IPS DF 6.9 (cell line): ENCODE results near the gene JAZF1.

Experiments used
- DNase-seq: peaks from one replicate; pipeline ENCODE4 v3.0.0-alpha.2; 2013; ENCODE audit warnings: low read depth, low spot score
- H3K27ac ChIP-seq: one replicate; pipeline ENCODE4 v1.5.1; 2013; ENCODE audit warnings: low read length, control low read depth
- H3K27me3 ChIP-seq: 2 replicates; pipeline ENCODE4 v1.6.1; 2013; ENCODE audit warnings: mild to moderate bottlenecking, low read length; ENCODE audit not compliant: control insufficient read depth, insufficient read depth
- H3K36me3 ChIP-seq: 2 replicates; pipeline ENCODE4 v1.6.1; 2013; ENCODE audit warnings: low read length; ENCODE audit not compliant: control insufficient read depth, insufficient read depth
- H3K4me1 ChIP-seq: 2 replicates; pipeline ENCODE4 v1.6.1; 2013; ENCODE audit warnings: low read length; ENCODE audit not compliant: control insufficient read depth, insufficient read depth
- H3K4me3 ChIP-seq: 2 replicates; pipeline ENCODE4 v1.5.1; 2013; ENCODE audit warnings: mild to moderate bottlenecking, low read length
- H3K9me3 ChIP-seq: 2 replicates; pipeline ENCODE4 v1.6.1; 2013; ENCODE audit warnings: low read length, inconsistent platforms; ENCODE audit not compliant: control insufficient read depth, insufficient read depth
- WGBS: extraction: QIAGEN DNeasy Blood & Tissue Kit; methylation state at CpG from one replicate; pipeline ENCODE4 v1.1.7; 2013; ENCODE audit warnings: mixed read lengths, missing lambda C conversion rate; ENCODE audit not compliant: insufficient read length, insufficient coverage; 5-methylcytosine and 5-hydroxymethylcytosine counted together

JAZF1 gene

GRCh38 chr7:27835376-27835775 is 345.2 kb downstream of the JAZF1 start:
- Histone ChIP-seq H3K27ac (no peak overlapping the region), H3K4me3 (no peak overlapping the region), H3K9me3 (no peaks in the 10 kb centered on the region), H3K27me3 (no peaks in the 10 kb centered on the region), H3K36me3 (peaks cover 3% of the 10 kb centered on the region; the same call in 1 of the 2 replicates), H3K4me1 (0 out of 2 replicates have a peak, but pooled peaks cover 3% of the 10 kb centered on the region)
- no peak for DNase-seq
- WGBS, result no CpG with 5 or more reads among the region's 7 CpGs

DNA sequence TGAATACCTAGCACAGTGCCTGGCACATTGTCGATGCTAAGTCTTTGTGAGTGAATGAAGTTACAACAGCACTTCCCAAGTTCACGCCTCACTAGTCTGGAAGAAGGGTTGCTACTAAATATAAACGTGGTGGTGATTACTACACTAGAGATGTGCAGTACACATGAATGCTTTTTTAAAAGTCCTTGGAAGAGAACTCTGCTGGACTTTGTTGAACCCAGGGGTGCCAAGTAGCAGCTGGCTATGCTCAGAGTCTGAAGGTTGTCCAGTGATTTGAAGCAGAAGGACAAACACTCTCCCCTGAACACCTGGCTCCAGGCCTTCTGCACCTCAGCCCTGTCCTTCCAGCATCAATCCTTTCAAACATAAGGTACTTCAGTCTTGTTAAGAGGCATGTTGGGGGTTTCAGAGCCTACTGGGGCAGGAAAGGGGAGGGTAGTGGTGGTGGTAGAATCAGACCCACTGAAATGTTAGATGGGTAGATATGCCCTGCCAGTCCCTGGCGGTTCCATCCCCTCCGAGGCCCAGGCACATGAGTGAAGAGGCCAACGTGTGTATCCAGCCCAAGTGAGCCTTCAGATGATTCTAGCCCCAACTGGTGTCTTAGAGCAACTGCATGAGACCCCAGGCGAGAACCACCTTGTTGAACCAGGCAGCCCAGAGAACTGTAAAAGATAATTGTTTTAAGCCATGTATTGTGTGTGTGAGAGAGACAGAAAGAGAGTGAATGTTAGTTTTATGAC is 346.2 kb downstream of the JAZF1 start:
- Histone ChIP-seq H3K4me3 (no peak overlapping the region), H3K27ac (no peak overlapping the region), H3K9me3 (no peaks in the 10 kb centered on the region), H3K27me3 (no peaks in the 10 kb centered on the region), H3K36me3 (peaks cover 3% of the 10 kb centered on the region; the same call in 1 of the 2 replicates), H3K4me1 (0 out of 2 replicates have a peak, but pooled peaks cover 3% of the 10 kb centered on the region)
- DNase-seq, result no peak
- no CpG with 5 or more reads among the region's 7 CpGs for WGBS

GRCh38 chr7:27826357-27826756 is 354.2 kb downstream of the JAZF1 start:
- no peaks in the 10 kb centered on the region for H3K9me3 ChIP-seq
- H3K27ac ChIP-seq, result no peak overlapping the region
- no peak for DNase-seq
- no peak overlapping the region for H3K4me3 ChIP-seq
- no peaks in the 10 kb centered on the region for H3K4me1 ChIP-seq
- no peaks in the 10 kb centered on the region for H3K27me3 ChIP-seq
- WGBS, result no CpG with 5 or more reads among the region's 5 CpGs
- H3K36me3 ChIP-seq, result no peaks in the 10 kb centered on the region; the same call in 1 of the 2 replicates

DNA sequence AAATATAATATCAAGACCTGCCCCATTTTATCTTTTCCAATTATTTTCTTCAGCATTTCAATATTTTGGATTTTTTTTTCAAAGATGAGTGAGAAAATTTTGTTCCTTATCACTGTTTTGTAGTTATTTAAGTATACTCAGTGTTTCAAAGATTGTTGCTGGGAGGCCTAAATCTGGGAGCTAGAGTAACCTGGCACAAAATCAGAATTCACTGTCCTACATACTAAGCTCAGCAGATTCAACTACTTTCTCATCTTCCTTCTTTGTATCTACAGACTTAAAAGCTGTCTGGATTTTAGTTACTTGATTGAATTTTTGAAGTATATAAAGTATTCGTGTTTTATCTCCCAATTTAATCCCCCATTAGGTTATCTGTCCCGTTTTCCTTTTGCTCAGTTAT is 354.7 kb downstream of the JAZF1 start:
- no peaks in the 10 kb centered on the region for H3K9me3 ChIP-seq
- no peak overlapping the region for H3K27ac ChIP-seq
- H3K36me3 ChIP-seq, result no peaks in the 10 kb centered on the region; the same call in 1 of the 2 replicates
- no peak for DNase-seq
- no CpG with 5 or more reads among the region's 2 CpGs for WGBS
- no peaks in the 10 kb centered on the region for H3K4me1 ChIP-seq
- no peak overlapping the region for H3K4me3 ChIP-seq
- H3K27me3 ChIP-seq, result no peaks in the 10 kb centered on the region

DNA sequence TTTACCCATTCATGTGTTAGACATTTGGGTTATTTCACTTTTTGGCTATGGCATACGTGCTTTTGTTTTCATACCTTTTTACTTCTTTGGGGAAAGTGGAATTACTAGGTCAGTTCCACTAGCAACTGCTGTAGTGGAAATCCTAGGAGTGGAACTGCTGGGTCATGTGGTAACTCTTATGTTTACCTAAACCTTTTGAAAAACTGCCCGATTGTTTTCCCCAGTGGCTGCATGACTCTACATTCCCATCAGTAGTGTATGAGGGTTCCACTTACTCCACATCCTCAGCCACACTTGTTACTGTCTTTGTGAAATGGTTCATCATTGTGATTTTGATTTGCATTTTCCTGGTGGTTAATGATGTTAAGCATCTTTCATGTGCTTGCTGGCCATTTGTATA is 358.4 kb downstream of the JAZF1 start:
- no CpG with 5 or more reads among the region's 2 CpGs for WGBS
- no peaks in the 10 kb centered on the region for H3K27me3 ChIP-seq
- no peaks in the 10 kb centered on the region; the same call in 1 of the 2 replicates for H3K36me3 ChIP-seq
- H3K27ac ChIP-seq, result no peak overlapping the region
- DNase-seq, result no peak
- no peaks in the 10 kb centered on the region for H3K9me3 ChIP-seq
- H3K4me1 ChIP-seq, result no peaks in the 10 kb centered on the region
- H3K4me3 ChIP-seq, result no peak overlapping the region

DNA sequence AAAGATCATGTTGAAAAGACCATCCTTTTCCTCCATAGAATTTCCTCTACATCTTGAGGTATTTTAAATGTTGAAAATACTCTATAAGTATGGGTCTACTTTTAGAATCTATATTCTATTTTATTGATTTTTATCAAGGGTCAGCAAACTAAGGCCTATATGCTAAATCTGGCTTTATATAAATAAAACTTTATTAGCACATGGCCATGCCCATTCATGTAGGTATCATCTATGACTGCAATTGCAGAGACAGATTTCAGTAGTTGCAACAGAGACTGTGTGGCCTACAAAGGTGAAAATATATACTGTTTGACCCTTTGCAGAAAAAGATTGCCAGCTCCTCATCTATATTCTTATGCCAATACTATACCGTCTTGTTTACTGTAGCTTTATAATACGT is 367.9 kb downstream of the JAZF1 start:
- Histone ChIP-seq H3K36me3 (no peaks in the 10 kb centered on the region), H3K4me3 (no peak overlapping the region), H3K4me1 (no peaks in the 10 kb centered on the region), H3K27me3 (no peaks in the 10 kb centered on the region), H3K27ac (no peak overlapping the region), H3K9me3 (no peaks in the 10 kb centered on the region)
- DNase-seq, result no peak
- no CpG with 5 or more reads among the region's 2 CpGs for WGBS

DNA sequence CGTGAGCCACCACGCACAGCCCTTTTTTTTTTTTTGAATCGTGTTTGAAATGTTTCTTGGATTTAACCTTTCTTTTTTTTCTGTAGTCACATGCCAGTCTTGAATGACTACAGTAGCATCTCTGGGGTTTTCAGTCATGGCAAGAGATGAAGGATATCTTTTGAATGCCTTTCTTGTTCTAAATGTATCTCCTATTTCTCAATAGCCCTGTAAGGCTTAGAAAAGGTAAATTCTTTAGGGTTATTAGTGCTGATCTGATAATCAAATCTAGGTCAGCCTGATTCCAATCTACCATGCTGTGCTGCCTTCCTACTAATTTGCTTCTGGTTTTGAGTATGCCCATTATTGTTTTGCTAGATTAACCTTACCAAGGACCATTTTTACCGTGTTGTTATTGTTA is 370.4 kb downstream of the JAZF1 start:
- DNase-seq, result no peak
- Histone ChIP-seq H3K4me3 (no peak overlapping the region), H3K36me3 (no peaks in the 10 kb centered on the region), H3K4me1 (no peaks in the 10 kb centered on the region), H3K27ac (no peak overlapping the region), H3K27me3 (no peaks in the 10 kb centered on the region), H3K9me3 (no peaks in the 10 kb centered on the region)
- no CpG with 5 or more reads among the region's 4 CpGs for WGBS

GRCh38 chr7:27808626-27809025 is 372.0 kb downstream of the JAZF1 start:
- no peaks in the 10 kb centered on the region for H3K36me3 ChIP-seq
- no CpG with 5 or more reads among the region's 2 CpGs for WGBS
- no peak overlapping the region for H3K27ac ChIP-seq
- H3K4me1 ChIP-seq, result no peaks in the 10 kb centered on the region
- H3K27me3 ChIP-seq, result no peaks in the 10 kb centered on the region
- H3K4me3 ChIP-seq, result no peak overlapping the region
- DNase-seq, result no peak
- no peaks in the 10 kb centered on the region for H3K9me3 ChIP-seq

- DNase-seq, result no peak
- Histone ChIP-seq H3K27me3 (no peaks in the 10 kb centered on the region), H3K36me3 (no peaks in the 10 kb centered on the region), H3K9me3 (no peaks in the 10 kb centered on the region), H3K4me3 (no peak overlapping the region), H3K27ac (no peak overlapping the region), H3K4me1 (no peaks in the 10 kb centered on the region)
- no CpG with 5 or more reads among the region's 3 CpGs for WGBS
These were observed 376.5 kb downstream of the JAZF1 start for GRCh38 chr7:27804139-27804538.

- H3K27ac ChIP-seq, result no peak overlapping the region
- WGBS, result 100% methylated on average over 1 of the region's 2 CpGs
- no peaks in the 10 kb centered on the region for H3K9me3 ChIP-seq
- no peak overlapping the region for H3K4me3 ChIP-seq
- H3K36me3 ChIP-seq, result no peaks in the 10 kb centered on the region
- DNase-seq, result no peak
- H3K27me3 ChIP-seq, result no peaks in the 10 kb centered on the region
- no peaks in the 10 kb centered on the region for H3K4me1 ChIP-seq
These were observed 377.6 kb downstream of the JAZF1 start for GRCh38 chr7:27802999-27803398.

- Histone ChIP-seq H3K4me3 (no peak overlapping the region), H3K9me3 (no peaks in the 10 kb centered on the region), H3K36me3 (no peaks in the 10 kb centered on the region), H3K4me1 (no peaks in the 10 kb centered on the region), H3K27me3 (no peaks in the 10 kb centered on the region), H3K27ac (no peak overlapping the region)
- WGBS, result no CpG with 5 or more reads among the region's 2 CpGs
- no peak for DNase-seq
These were observed 381.4 kb downstream of the JAZF1 start for GRCh38 chr7:27799212-27799611.
